Subcutaneous preadipocyte (primary cell): ENCODE measurements around the gene HDGFL3. TPM values are rescaled to one million over a fixed set of nuclear protein-coding genes. Genes with fewer than 3 reads are reported as not detected.

ENCODE experiments used
- total RNA-seq: library from RNA; depleted of rRNA; stranded (reverse); fragments of >200 nt; gene quantifications from 2 replicates; pipeline ENCODE4 v1.2.3, GENCODE V29; 2012

Gene HDGFL3
- total RNA-seq: 15.8 and 25.4 TPM in 2 replicates

GRCh38 chr15:83207660-83208366 lies at the start of gene HDGFL3:
Gene HDGFL3, minus strand, starts transcription at chr15:83207823. Its CDS starts 409 bp downstream, at chr15:83207414.

GRCh38 chr15:83106994-83107840 lies 100.4 kb downstream of the HDGFL3 start, which contains the start of gene TM6SF1:
Gene TM6SF1, plus strand, starts transcription at chr15:83107645. Its CDS starts 36 bp downstream, at chr15:83107681.

Other genes with a start within 250 kb of the HDGFL3 start
- 15.8 and 17.8 TPM in 2 replicates for gene RAMAC, start 221.6 kb downstream of the HDGFL3 start, total RNA-seq
- 10.6 and 18.0 TPM in 2 replicates for gene C15orf40, start 196.2 kb downstream of the HDGFL3 start, total RNA-seq
- gene BTBD1, start 140.6 kb downstream of the HDGFL3 start, total RNA-seq: 84.9 and 108 TPM in 2 replicates
- 0.20 TPM in 1 of 2 replicates, not detected in the other for gene TM6SF1, start 100.2 kb downstream of the HDGFL3 start, total RNA-seq
- gene BNC1, start 76.8 kb upstream of the HDGFL3 start, total RNA-seq: 1.5 and 14.3 TPM in 2 replicates
- under 0.01 and 0.20 TPM in 2 replicates for gene SH3GL3, start 239.5 kb upstream of the HDGFL3 start, total RNA-seq